Natural killer cell treated with Interleukin-12 subunit alpha and Interleukin-12 subunit beta and Interleukin-15 and Interleukin-18, amount 100 ng/mL, for 72 hours (primary cell): ENCODE results near the gene SH2D1B. TPM values are rescaled to one million over a fixed set of nuclear protein-coding genes. Genes with fewer than 3 reads are reported as not detected.
A peak's percentile ranks its signal among the peaks of the same experiment; 100 is the strongest.

Source experiments
- ATAC-seq, 2 donors: fragments of 150-1000 bp; cut with Tn5 transposase in 1 of 2; sonication (Bioruptor Pico), chemical (Tn5 transposase) in 1 of 2; 2 replicates each; pipeline ENCODE4 v1.10.0; 2021
- DNase-seq: peaks from one replicate; pipeline ENCODE4 v3.0.0; 2022; ENCODE audit warnings: low spot score
- H3K27ac Mint-ChIP-seq, 2 donors: 1 replicate in 1 of 2; 2 replicates in 1 of 2; pipeline ENCODE4 v1.8.0; 2022; ENCODE audit warnings: mixed read lengths in 2 of 2, mild to moderate bottlenecking in 1 of 2, moderate library complexity in 1 of 2
- H3K27me3 Mint-ChIP-seq, 2 donors: 1 replicate in 1 of 2; 2 replicates in 1 of 2; pipeline ENCODE4 v1.8.0; 2022; ENCODE audit warnings: mixed read lengths in 2 of 2
- H3K36me3 Mint-ChIP-seq: one replicate; pipeline ENCODE4 v1.8.0; 2022; ENCODE audit warnings: mixed read lengths
- H3K4me1 Mint-ChIP-seq, 2 donors: 1 replicate in 1 of 2; 2 replicates in 1 of 2; pipeline ENCODE4 v1.8.0; 2022; ENCODE audit warnings: low read depth in 2 of 2, mixed read lengths in 2 of 2, mild to moderate bottlenecking in 1 of 2
- H3K4me3 Mint-ChIP-seq: one replicate; pipeline ENCODE4 v1.8.0; 2022; ENCODE audit warnings: mixed read lengths
- H3K9me3 Mint-ChIP-seq: 2 replicates; pipeline ENCODE4 v1.8.0; 2022; ENCODE audit warnings: mixed read lengths
- total RNA-seq, 2 donors: library from RNA; stranded (reverse); gene quantifications; one replicate each; pipeline ENCODE4 v1.2.3, GENCODE V29; 2022

The SH2D1B gene
- total RNA-seq, 2 donors from 2014 or later: 12.7 to 19.5 TPM

- H3K36me3 Mint-ChIP-seq: no peaks in the 10 kb centered on the region
- DNase-seq: no peak
- no peak overlapping the region for H3K4me3 Mint-ChIP-seq
- H3K27ac Mint-ChIP-seq: peak overlapping the region in 1 of 2 donors; percentile 95
- H3K27me3 Mint-ChIP-seq: no peaks in the 10 kb centered on the region
- peaks cover 29 to 37% of the 10 kb centered on the region in 2 donors for H3K4me1 Mint-ChIP-seq
- no peak for ATAC-seq
- no peaks in the 10 kb centered on the region for H3K9me3 Mint-ChIP-seq
These were observed 21.3 kb downstream of the SH2D1B start for GRCh38 chr1:162390396-162391185.

DNA sequence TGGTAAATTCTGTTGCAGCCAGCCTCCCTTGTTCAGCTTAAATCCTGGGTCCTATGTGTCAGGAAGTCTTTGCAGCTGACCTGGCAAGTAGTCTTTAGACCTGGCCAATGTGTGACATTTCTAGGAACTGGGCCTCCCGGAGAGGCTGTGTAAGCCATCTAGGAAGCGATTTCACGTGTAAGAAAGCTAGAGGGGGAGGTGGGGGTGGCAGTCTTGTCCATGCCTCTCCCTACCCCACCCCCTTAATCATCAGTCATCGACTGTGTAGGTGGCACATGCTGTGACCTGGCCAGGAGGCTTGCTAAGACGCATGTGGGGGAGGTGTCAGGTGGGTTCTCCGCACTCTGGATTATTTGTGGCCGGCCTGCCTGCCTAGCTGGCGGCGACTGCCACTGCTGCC, 22.0 kb downstream of the SH2D1B start:
- peak overlapping the region in 1 of 2 donors; percentile 95 for H3K27ac Mint-ChIP-seq

DNA sequence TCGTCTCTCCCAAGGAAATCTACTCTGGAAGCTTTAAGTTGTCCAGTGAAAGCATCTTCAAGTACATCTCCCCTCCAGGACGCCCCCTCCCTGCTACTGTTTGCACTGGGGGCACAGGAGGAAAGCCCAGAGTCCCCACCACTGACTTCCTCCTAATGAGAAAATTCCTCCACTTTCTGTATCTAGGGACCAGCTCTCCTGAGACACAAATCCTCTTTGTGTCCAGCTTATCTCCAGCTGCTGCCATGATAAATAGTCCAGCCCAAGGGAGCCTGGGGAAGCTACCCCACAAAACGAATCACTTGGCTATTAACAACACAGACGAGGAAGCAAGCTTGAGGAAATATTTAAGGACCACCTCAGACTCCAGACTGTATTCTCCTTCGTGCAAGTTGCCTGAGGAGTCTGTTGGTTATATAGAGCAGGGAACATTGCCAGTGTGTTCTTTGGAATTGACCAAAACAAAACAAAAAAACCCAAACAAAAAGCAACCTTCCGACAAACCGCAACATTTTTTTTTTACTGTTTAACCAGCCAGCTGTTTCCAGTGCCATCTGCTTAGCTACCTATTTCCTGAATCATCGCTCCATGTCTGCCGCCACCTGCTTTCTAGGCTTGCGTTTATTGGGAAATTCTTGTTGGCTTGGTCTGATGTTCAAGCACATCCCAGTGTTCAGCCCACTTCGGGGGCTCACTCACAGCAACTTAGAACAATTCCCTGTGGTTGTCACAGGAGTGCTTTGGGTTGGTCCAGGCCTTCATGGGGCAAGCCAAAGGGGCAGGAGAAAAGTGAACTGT, 22.7 kb downstream of the SH2D1B start:
- H3K9me3 Mint-ChIP-seq: no peaks in the 10 kb centered on the region
- no peaks in the 10 kb centered on the region for H3K36me3 Mint-ChIP-seq
- no peaks in the 10 kb centered on the region for H3K27me3 Mint-ChIP-seq
- no peak for DNase-seq
- H3K4me1 Mint-ChIP-seq: peaks cover 29 to 41% of the 10 kb centered on the region in 2 donors
- H3K27ac Mint-ChIP-seq: peak overlapping the region in 1 of 2 donors; percentile 95
- ATAC-seq: no peak
- no peak overlapping the region for H3K4me3 Mint-ChIP-seq

More for the DNA sequence above, 22.0 kb downstream of the SH2D1B start:
- no peaks in the 10 kb centered on the region for H3K27me3 Mint-ChIP-seq
- DNase-seq: no peak
- H3K4me1 Mint-ChIP-seq: peaks cover 29 to 41% of the 10 kb centered on the region in 2 donors
- peak; percentile 40 to 44 for ATAC-seq
- H3K4me3 Mint-ChIP-seq: no peak overlapping the region
- no peaks in the 10 kb centered on the region for H3K36me3 Mint-ChIP-seq
- H3K9me3 Mint-ChIP-seq: no peaks in the 10 kb centered on the region

- H3K9me3 Mint-ChIP-seq: no peaks in the 10 kb centered on the region
- peaks cover 29 to 41% of the 10 kb centered on the region in 2 donors for H3K4me1 Mint-ChIP-seq
- DNase-seq (no peak), ATAC-seq (no peak)
- H3K36me3 Mint-ChIP-seq: no peaks in the 10 kb centered on the region
- H3K4me3 Mint-ChIP-seq: no peak overlapping the region
- peak overlapping the region in 1 of 2 donors; percentile 95 for H3K27ac Mint-ChIP-seq
- no peaks in the 10 kb centered on the region for H3K27me3 Mint-ChIP-seq
These were observed 23.3 kb downstream of the SH2D1B start for GRCh38 chr1:162388615-162389014.

- Mint-ChIP-seq H3K27ac (no peak overlapping the region), H3K4me1 (peaks cover 29 to 41% of the 10 kb centered on the region in 2 donors), H3K36me3 (no peaks in the 10 kb centered on the region), H3K27me3 (no peaks in the 10 kb centered on the region), H3K9me3 (no peaks in the 10 kb centered on the region), H3K4me3 (no peak overlapping the region)
- DNase-seq: no peak
- no peak for ATAC-seq
These were observed 23.8 kb downstream of the SH2D1B start for GRCh38 chr1:162388083-162388594.

DNA sequence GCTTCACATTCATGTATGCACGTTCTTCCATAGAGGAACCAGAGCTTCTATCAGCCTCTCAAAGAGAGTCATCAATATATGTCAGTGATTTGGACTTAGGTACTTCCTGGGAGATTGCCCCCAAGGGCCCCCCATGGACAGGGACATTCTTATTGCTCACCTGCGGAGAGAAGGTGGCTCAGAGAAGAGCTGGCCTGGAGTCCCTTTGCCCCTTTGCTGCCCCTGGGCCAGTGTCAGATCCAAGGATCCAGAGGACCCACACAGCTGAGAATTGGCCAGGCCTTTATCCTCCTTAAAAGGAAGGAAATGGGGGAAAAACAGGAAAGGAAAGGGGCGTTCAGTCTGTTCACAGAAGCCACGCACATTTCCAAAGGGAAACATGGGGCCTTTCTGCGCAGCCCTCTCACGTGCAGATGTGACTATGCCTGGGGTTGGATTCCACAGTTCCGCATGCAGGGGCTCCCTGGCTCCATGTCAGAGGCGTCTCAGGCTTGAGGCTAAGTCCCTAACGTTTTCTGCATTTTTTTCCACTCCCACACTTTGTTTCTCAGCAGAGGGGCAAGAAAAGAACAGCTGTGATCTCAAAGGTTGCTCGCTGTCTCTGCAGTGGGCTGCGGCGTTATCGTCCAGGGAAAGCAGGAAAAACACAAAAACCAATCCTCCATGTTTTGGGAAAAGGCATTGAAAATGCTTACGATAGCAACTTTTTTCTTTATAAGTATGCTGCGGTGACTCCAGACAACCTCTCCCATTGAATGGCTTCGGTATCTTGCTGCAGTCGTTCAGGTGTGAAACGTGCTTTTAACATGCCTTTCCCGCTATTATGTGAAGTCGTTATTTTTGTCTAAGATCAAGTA, 24.5 kb downstream of the SH2D1B start:
- Mint-ChIP-seq H3K27me3 (no peaks in the 10 kb centered on the region), H3K36me3 (no peaks in the 10 kb centered on the region), H3K27ac (no peak overlapping the region), H3K4me1 (peaks cover 29 to 41% of the 10 kb centered on the region in 2 donors), H3K4me3 (no peak overlapping the region), H3K9me3 (no peaks in the 10 kb centered on the region)
- no peak for DNase-seq
- no peak for ATAC-seq

GRCh38 chr1:162386292-162387225, 25.4 kb downstream of the SH2D1B start:
- Mint-ChIP-seq H3K9me3 (no peaks in the 10 kb centered on the region), H3K36me3 (no peaks in the 10 kb centered on the region), H3K27ac (no peak overlapping the region), H3K27me3 (no peaks in the 10 kb centered on the region), H3K4me3 (no peak overlapping the region), H3K4me1 (peaks cover 20 to 33% of the 10 kb centered on the region in 2 donors)
- DNase-seq: no peak
- ATAC-seq: no peak

GRCh38 chr1:162385702-162386101, 26.2 kb downstream of the SH2D1B start:
- H3K27me3 Mint-ChIP-seq: no peaks in the 10 kb centered on the region
- no peaks in the 10 kb centered on the region for H3K36me3 Mint-ChIP-seq
- DNase-seq (no peak), ATAC-seq (no peak)
- peak overlapping the region in 1 of 2 donors; percentile 79 for H3K27ac Mint-ChIP-seq
- H3K4me1 Mint-ChIP-seq: peaks cover 18 to 25% of the 10 kb centered on the region in 2 donors
- H3K9me3 Mint-ChIP-seq: no peaks in the 10 kb centered on the region
- H3K4me3 Mint-ChIP-seq: no peak overlapping the region

DNA sequence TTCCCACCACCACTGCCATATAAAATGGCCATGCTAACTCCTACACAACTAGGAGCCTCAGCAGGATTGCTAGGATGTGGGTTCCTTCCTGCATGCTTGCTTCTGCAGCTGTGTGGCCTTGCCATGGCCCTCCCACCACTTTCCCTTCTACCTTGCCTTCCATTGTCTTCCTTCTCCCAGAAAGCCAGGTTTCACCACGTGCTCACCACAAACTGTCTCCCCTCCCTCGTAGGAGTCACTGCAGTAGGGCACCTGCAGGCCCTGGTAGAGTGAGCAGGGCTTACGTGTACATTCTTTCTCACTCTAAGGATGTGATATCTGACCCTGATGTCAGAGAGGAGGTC, 26.7 kb downstream of the SH2D1B start:
- Mint-ChIP-seq H3K9me3 (no peaks in the 10 kb centered on the region), H3K27ac (peak overlapping the region in 1 of 2 donors; percentile 79)

DNA sequence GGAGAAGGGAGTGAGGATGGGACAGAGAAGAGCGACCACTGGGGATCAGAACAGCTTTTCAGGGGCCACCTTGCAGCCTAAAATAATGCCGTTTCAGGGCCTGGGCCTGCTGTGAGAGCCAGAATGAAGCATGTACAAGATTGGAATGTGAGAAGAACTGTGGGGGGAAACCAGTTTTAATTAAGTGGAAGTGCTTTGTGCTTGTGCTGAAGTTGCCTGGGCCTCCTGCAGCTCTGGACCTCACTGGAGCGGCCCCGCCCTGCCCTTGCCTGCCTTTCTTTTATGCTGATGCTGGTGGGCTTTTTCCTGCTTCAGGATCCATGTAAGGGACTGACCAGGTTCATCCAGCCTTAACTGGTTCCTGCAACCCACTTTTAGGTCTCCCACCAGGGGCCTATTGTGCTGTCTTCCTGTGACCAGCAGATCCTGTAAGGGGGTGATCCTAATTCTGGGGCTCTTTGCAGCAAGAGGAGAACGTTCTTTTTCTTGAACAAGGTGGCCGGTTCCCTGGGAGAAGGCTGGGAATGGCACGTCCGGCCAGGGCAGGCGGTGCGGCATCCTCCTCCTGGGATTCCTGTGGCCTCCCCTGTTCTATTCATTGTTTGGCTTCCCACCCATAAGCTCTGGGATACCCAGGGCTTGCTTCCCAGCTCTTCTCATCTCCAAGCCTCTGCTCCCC, 27.2 kb downstream of the SH2D1B start:
- peaks cover 9 to 16% of the 10 kb centered on the region in 2 donors for H3K4me1 Mint-ChIP-seq
- H3K36me3 Mint-ChIP-seq: no peaks in the 10 kb centered on the region
- no peaks in the 10 kb centered on the region for H3K9me3 Mint-ChIP-seq
- DNase-seq: no peak
- peak overlapping the region in 1 of 2 donors; percentile 79 for H3K27ac Mint-ChIP-seq
- H3K27me3 Mint-ChIP-seq: no peaks in the 10 kb centered on the region
- H3K4me3 Mint-ChIP-seq: no peak overlapping the region
- no peak for ATAC-seq

More for the DNA sequence above, 26.7 kb downstream of the SH2D1B start:
- Mint-ChIP-seq H3K36me3 (no peaks in the 10 kb centered on the region), H3K4me3 (no peak overlapping the region), H3K27me3 (no peaks in the 10 kb centered on the region), H3K4me1 (peaks cover 13 to 21% of the 10 kb centered on the region in 2 donors)
- no peak for DNase-seq
- no peak for ATAC-seq

DNA sequence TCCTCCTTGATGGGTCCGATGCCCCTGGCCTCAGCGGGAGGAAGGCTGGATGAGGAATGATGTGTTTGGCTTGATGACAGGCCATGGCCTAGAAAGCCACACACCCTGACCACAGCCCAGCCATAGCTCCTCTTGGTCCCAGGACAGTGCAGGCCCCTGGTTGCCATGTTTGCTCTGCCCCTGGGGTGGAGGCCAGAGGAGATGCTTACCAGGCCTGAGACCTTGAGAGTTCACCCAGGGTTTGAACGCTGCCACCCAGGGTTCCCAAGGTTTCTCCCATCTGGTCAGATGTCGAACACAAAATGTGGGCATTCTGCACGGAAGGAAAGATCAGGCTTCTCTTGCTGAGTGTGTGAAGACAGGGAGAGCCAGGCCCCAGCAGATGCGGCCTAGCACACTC, 27.8 kb downstream of the SH2D1B start:
- Mint-ChIP-seq H3K9me3 (no peaks in the 10 kb centered on the region), H3K4me3 (no peak overlapping the region), H3K27me3 (no peaks in the 10 kb centered on the region), H3K36me3 (no peaks in the 10 kb centered on the region), H3K4me1 (peaks cover 3 to 10% of the 10 kb centered on the region in 2 donors), H3K27ac (no peak overlapping the region)
- ATAC-seq (no peak), DNase-seq (no peak)

DNA sequence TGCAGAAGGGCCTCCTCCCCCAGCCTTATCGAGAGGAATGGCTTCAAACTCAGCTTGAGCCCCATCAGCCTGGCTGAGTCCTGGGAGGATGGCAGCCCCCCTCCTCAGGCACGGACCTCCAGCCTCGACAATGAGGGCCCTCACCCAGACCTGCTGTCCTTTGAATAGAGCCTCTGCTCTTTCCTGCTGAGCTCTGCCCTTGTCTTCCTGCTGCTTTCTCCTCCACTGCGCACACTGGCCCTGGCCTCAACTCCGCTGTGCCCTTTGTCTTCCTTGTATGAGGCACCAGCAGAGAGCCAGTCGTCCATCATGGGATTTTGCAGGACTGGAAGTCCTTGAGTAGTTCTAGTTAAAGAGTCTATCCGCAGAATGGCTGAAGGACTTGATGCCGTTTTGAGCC, 28.4 kb downstream of the SH2D1B start:
- no peaks in the 10 kb centered on the region for H3K27me3 Mint-ChIP-seq
- no peak overlapping the region for H3K27ac Mint-ChIP-seq
- H3K4me1 Mint-ChIP-seq: peaks cover 0 to 4% of the 10 kb centered on the region in 2 donors
- no peaks in the 10 kb centered on the region for H3K36me3 Mint-ChIP-seq
- H3K9me3 Mint-ChIP-seq: no peaks in the 10 kb centered on the region
- no peak for DNase-seq
- no peak for ATAC-seq
- H3K4me3 Mint-ChIP-seq: no peak overlapping the region
